Activated CD8-positive, alpha-beta memory T cell treated with anti-CD3 and anti-CD28 coated beads, Interleukin-2, amount 50 U/mL, for 1 hour (primary cell): ENCODE data around the gene LSAMP.

ENCODE experiments used
- DNase-seq: peaks from one replicate; pipeline ENCODE4 v3.0.0-alpha.2; 2020; ENCODE audit errors: extremely low read depth

Gene LSAMP

DNA sequence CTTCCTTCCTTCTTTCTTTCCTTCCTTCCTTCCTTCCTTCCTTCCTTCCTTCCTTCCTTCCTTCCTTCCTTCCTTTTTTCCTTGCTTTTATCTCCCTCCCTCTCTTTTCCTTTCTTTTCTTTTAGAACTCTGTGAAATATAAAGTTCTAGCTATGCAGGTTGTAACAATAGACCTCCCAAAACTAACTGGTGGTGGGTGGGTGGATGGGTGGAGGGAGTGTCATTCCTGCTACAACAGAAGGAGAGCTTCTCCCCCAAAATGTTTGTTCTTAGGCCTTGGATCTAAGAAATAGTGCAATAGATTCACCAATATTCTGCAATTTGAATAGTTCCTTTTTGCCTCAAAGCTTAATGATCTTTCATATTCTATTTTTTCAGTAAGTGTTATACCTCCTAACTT is 606.0 kb downstream of the LSAMP start:
- no peak for DNase-seq

DNA sequence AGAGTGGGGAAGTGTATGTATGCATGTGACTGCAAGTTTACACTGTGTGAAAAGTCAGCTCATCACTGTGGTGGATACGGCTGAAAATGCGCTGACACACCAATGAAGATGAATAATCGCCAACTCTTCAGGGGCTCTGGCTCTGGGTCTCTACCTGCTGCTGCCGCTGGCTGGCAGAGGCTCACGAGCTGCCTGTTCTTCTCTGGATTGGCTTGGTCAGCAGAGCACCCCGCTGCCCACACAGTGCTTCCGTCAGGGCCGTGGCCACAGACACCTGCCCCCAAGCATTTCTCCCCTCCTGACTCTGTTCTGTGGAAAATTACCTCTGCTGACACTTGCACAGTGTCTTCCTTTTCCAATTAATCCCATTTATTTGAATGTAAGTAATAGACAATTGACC is 606.5 kb downstream of the LSAMP start:
- no peak for DNase-seq

DNA sequence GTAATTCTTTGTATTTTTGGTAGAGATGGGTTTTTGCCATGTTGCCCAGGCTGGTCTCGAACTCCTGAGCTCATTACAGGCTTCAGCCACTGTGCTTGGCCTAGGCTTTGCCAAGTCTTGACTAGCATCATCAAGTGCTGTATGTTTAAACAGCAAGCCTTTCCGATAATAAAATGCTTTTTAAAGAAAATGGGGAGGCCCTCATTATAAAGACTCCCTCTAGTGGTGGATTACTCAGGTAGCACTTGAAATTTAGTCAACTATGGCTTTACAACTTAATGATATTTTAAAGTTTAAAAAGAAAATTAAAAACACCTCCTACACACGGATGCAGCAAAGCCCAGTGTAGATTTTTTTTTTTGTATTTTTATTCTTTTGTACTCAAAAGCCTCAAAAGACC is 608.3 kb downstream of the LSAMP start:
- no peak for DNase-seq

GRCh38 chr3:115835946-115836345 is 609.3 kb downstream of the LSAMP start:
- no peak for DNase-seq

DNA sequence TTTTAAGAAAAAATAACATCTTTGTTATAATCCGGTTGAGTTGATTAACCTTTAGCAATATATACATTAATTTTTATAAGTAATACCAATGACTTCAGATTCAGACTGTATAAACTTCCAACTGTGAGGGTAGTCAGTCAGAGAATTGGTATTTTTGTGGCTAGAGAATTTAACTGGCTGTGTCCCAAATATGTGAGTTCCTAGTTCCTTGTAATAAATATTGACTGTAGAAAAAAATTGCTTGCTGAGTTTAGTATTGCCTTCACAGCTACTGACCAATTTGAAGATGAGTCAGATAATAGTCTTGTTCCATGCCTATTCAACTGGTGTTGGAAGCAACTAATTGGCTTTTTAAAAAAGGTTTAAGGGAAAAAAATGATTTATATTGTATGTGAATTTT is 611.2 kb downstream of the LSAMP start:
- DNase-seq = no peak

- no peak for DNase-seq
Observed at GRCh38 chr3:115833074-115833473, 612.2 kb downstream of the LSAMP start.

DNA sequence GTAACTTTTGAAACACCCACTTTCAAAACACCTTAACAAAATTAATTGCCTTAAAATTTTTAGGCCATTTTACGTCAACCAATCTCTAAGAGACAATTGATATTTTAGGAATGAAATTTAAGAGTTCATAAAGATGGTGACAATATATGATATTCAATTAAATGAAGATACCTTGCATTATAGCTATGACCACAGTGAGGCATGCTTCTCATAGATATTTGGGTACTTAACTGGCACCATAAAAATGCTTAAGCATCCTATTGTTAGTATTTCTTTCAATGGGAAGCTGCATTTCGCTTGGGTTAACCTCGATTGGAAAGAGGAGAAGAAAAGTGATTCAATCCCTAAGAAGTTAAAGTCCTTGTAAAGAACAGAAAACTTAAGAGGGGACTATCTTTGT is 613.0 kb downstream of the LSAMP start:
- no peak for DNase-seq

- DNase-seq = no peak
Observed at GRCh38 chr3:115831864-115832263, 613.4 kb downstream of the LSAMP start.

- no peak for DNase-seq
Observed at GRCh38 chr3:115830764-115831395, 614.4 kb downstream of the LSAMP start.

- no peak for DNase-seq
Observed at GRCh38 chr3:115828401-115828800, 616.9 kb downstream of the LSAMP start.

DNA sequence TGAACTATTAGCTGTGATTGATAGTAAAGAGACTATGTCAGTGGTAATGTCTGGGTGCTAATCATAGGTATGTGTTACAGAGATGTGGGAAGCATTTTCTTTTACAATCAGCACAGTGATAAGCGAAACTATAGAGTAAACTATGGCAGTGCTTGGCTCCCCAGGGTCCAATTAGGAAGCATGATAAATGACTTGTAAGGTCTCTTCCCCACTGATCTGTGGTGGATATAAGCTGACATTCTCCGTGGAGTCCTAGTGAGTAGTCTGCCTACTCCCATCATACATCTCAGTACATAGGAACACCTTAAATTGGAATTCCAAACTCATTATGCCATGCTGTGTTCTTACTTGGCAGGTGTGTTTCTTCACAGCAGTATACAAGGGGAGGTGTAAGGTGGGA is 617.8 kb downstream of the LSAMP start:
- no peak for DNase-seq

- DNase-seq = no peak
Observed at GRCh38 chr3:115825046-115825445, 620.2 kb downstream of the LSAMP start.

GRCh38 chr3:115823083-115823482 is 622.2 kb downstream of the LSAMP start:
- no peak for DNase-seq

- no peak for DNase-seq
Observed at GRCh38 chr3:115822579-115822978, 622.7 kb downstream of the LSAMP start.

- peak; percentile 33 for DNase-seq
Observed at GRCh38 chr3:115819785-115820384, 625.4 kb downstream of the LSAMP start.

DNA sequence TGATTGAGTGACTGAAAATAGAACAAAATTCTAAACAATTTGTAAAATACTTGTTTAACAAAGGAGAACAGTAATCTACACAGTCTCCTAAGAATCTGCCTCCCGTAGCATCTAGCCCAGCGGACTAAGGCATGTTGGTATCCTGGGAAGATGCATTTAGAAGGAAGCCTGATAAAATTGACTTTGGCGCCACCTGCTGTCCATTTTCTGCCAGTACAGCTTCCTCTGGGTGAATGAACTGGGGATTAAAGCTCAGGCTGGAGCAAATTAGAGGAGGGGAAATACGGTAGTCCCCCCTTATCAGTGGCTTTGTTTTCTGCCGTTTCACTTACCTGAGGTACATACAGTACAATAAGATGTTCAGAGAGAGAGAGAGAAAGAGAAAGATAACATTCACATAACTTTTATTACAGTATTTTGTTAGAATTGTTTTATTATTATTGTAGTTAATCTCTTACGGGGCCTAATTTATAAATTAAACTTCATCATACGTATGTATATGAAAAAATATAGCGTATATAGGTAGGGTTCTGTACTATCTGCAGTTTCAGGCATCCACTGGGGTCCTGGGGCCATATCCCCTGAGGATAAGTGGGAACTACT is 630.4 kb downstream of the LSAMP start:
- DNase-seq = peak; percentile 10

GRCh38 chr3:115814006-115814405 is 631.3 kb downstream of the LSAMP start:
- DNase-seq = no peak

GRCh38 chr3:115808816-115809215 is 636.5 kb downstream of the LSAMP start:
- DNase-seq = no peak

GRCh38 chr3:115808244-115808643 is 637.0 kb downstream of the LSAMP start:
- no peak for DNase-seq

DNA sequence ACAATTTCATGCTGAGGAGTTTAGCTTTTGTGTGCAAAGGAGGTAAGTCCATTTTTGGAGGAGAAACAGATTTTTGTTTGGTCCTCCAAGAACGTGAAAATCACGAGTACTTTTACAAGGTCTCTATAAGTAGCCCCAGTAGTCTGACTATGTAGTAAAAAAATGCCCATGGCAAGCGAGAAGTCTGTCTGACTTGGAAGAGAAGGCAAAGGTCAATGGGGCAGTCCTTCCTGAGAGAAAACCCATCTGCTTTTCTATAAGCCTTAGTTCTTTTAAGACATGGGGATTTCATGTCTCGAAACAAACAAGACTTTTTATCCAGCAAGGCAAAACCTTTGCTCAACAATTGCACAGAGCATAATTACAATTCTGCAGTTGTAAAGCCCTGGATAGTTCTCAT is 638.8 kb downstream of the LSAMP start:
- DNase-seq = no peak

- no peak for DNase-seq
Observed at GRCh38 chr3:115805520-115805919, 639.8 kb downstream of the LSAMP start.

DNA sequence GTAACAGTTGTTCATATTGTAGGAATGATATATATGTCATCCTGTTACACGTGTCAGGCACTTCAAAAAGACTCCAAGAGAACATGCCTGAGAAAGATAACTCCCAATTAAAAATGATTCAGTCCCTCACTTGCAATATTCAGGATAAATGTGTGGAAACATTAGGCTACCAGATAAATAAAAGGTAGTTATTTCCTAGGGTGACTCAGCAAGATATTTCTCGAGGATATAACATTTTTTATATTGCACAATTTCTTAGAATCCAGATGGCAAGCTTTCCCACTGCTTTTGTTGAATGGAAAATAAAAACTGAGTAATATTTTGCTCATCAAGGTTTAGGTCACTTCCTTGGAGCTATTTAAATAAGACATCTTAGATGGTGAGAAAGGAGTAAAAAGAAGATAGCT is 640.6 kb downstream of the LSAMP start:
- no peak for DNase-seq

DNA sequence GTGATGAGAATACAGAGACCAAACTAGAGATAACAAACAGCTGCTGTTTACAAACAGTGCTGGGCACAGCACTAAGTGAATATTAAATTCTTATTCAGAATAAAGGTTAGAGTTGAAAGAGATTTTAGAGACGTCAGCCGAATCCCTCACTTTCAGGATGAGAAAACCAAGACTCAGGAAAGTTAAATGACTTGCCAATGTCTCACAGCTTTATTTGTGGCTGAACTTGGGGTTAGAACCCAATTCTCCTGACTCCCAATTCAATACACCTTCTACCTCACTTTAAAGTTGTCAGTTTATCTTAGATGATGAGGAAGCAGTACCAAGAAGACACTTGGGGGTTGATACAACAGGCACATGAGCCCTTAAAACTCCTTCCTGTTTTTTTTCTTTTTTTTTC is 641.1 kb downstream of the LSAMP start:
- DNase-seq = no peak

- no peak for DNase-seq
Observed at GRCh38 chr3:115803661-115804060, 641.6 kb downstream of the LSAMP start.
